GM12891 (cell line): ENCODE data around the gene TRAPPC12.
"Not testable (repeated sequence)": the region's sequence is repeated elsewhere in the genome, so short reads cannot be mapped to it uniquely, and the experiment has no call there.

Experiments used
- DNase-seq: peaks from one replicate; pipeline ENCODE4 v3.0.0; 2011; ENCODE audit warnings: low spot score; ENCODE audit not compliant: insufficient read length
- FAIRE-seq: peaks from 2 replicates; lab custom pipeline; 2011; peaks lifted over from hg19 to GRCh38; lab: Jason Lieb, UNC
- PAX5 ChIP-seq: IDR thresholded peaks from 2 replicates; pipeline ENCODE4 v1.6.1; 2011; ENCODE audit warnings: low read length, moderate library complexity, mild to moderate bottlenecking; ENCODE audit not compliant: insufficient read depth, severe bottlenecking
- POLR2A ChIP-seq: IDR thresholded peaks from 2 replicates; pipeline ENCODE4 v1.6.1; 2011; ENCODE audit warnings: low read depth, low read length, control low read depth
- POLR2AphosphoS5 ChIP-seq: IDR thresholded peaks from 2 replicates; pipeline ENCODE4 v1.6.1; 2011; ENCODE audit warnings: low read depth, low read length, control low read depth
- POU2F2 ChIP-seq: IDR thresholded peaks from 2 replicates; pipeline ENCODE4 v1.6.1; 2011; ENCODE audit warnings: low read depth, mild to moderate bottlenecking, control low read depth, low read length, moderate library complexity
- SPI1 ChIP-seq: IDR thresholded peaks from 2 replicates; pipeline ENCODE4 v1.6.1; 2011; ENCODE audit warnings: low read depth, low read length, control low read depth
- TAF1 ChIP-seq: IDR thresholded peaks from 2 replicates; pipeline ENCODE4 v1.6.1; 2011; ENCODE audit warnings: low read depth, low read length, control low read depth

Gene TRAPPC12

GRCh38 chr2:3494984-3495666 is 115.6 kb downstream of the TRAPPC12 start:
- no peak for FAIRE-seq
- no peak for DNase-seq
- no peak for TF ChIP-seq SPI1
- TF ChIP-seq PAX5 = no peak
- TF ChIP-seq TAF1 = no peak
- TF ChIP-seq POLR2A = no peak
- no peak for TF ChIP-seq POLR2AphosphoS5
- no peak for TF ChIP-seq POU2F2

- not testable (repeated sequence) for DNase-seq, FAIRE-seq
These were observed 117.2 kb downstream of the TRAPPC12 start for GRCh38 chr2:3496708-3497080.

GRCh38 chr2:3498783-3499394 is 119.4 kb downstream of the TRAPPC12 start:
- DNase-seq = no peak

GRCh38 chr2:3500326-3500899 is 120.9 kb downstream of the TRAPPC12 start:
- DNase-seq = no peak
- TF ChIP-seq SPI1 (no peak), TAF1 (no peak), POU2F2 (no peak)
- no peak for FAIRE-seq

More at GRCh38 chr2:3498783-3499394, 119.4 kb downstream of the TRAPPC12 start:
- TF ChIP-seq POLR2AphosphoS5 = no peak
- no peak for TF ChIP-seq PAX5
- TF ChIP-seq POLR2A = no peak
- no peak for TF ChIP-seq POU2F2
- TF ChIP-seq TAF1 = no peak
- TF ChIP-seq SPI1 = no peak
- no peak for FAIRE-seq

- peak; percentile 80 for FAIRE-seq
- DNase-seq = no peak
- TF ChIP-seq TAF1 = no peak
- TF ChIP-seq PAX5 = no peak
- no peak for TF ChIP-seq POLR2A
- TF ChIP-seq POU2F2 = no peak
- no peak for TF ChIP-seq SPI1
- TF ChIP-seq POLR2AphosphoS5 = no peak
These were observed 123.6 kb downstream of the TRAPPC12 start for GRCh38 chr2:3503046-3503445.

- DNase-seq = no peak
- no peak for FAIRE-seq
- no peak for TF ChIP-seq TAF1
These were observed 124.0 kb downstream of the TRAPPC12 start for GRCh38 chr2:3503483-3503882.

GRCh38 chr2:3504741-3505140 is 125.2 kb downstream of the TRAPPC12 start:
- peak; percentile 74 for FAIRE-seq
- TF ChIP-seq POLR2AphosphoS5 (no peak), PAX5 (no peak), POU2F2 (no peak), POLR2A (no peak), TAF1 (no peak), SPI1 (no peak)
- no peak for DNase-seq

GRCh38 chr2:3505771-3506170 is 126.3 kb downstream of the TRAPPC12 start:
- FAIRE-seq = no peak
- no peak for DNase-seq
- no peak for TF ChIP-seq POLR2AphosphoS5
- no peak for TF ChIP-seq PAX5
- TF ChIP-seq TAF1 = no peak
- TF ChIP-seq POU2F2 = no peak
- TF ChIP-seq SPI1 = no peak
- TF ChIP-seq POLR2A = no peak

GRCh38 chr2:3512086-3512485 is 132.6 kb downstream of the TRAPPC12 start:
- FAIRE-seq (no peak), DNase-seq (no peak)
- TF ChIP-seq POU2F2 (no peak), SPI1 (no peak), TAF1 (no peak), PAX5 (no peak), POLR2AphosphoS5 (no peak), POLR2A (no peak)
